RWPE1 (cell line): ENCODE data around the gene RSPH6A.
A peak's percentile ranks its signal among the peaks of the same experiment; 100 is the strongest.

Source experiments
- CTCF ChIA-PET: fragments of 350-600 bp; sonication (Branson Sonifier 250); formaldehyde crosslinking; extraction: SDS; loops from one replicate; lab custom pipeline; 2021; lab: Yijun Ruan, JAX
- POLR2A ChIA-PET: fragments of 400-600 bp; formaldehyde crosslinking; extraction: SDS; loops from one replicate; lab custom pipeline; 2020; ENCODE audit warnings: antibody characterized with exemption; ENCODE audit not compliant: low non-redundant PET; lab: Yijun Ruan, JAX
- DNase-seq: peaks from one replicate; pipeline ENCODE4 v3.0.0; 2012; ENCODE audit warnings: low spot score
- H3K27ac ChIP-seq: fragments of 450-650 bp; 2 replicates; pipeline ENCODE4 v1.5.1; 2017
- TF ChIP-seq, protein P1 (sequence below): fragments of 450-650 bp; conservative IDR thresholded peaks from 2 replicates; pipeline ENCODE4 v1.5.1; 2017; ENCODE audit warnings: low read depth, mild to moderate bottlenecking

RSPH6A gene

GRCh38 chr19:45826934-45827333 is 11.8 kb upstream of the RSPH6A start:
- no peak for DNase-seq
- POLR2A ChIA-PET, result no interaction called here
- TF ChIP-seq, protein P1, sequence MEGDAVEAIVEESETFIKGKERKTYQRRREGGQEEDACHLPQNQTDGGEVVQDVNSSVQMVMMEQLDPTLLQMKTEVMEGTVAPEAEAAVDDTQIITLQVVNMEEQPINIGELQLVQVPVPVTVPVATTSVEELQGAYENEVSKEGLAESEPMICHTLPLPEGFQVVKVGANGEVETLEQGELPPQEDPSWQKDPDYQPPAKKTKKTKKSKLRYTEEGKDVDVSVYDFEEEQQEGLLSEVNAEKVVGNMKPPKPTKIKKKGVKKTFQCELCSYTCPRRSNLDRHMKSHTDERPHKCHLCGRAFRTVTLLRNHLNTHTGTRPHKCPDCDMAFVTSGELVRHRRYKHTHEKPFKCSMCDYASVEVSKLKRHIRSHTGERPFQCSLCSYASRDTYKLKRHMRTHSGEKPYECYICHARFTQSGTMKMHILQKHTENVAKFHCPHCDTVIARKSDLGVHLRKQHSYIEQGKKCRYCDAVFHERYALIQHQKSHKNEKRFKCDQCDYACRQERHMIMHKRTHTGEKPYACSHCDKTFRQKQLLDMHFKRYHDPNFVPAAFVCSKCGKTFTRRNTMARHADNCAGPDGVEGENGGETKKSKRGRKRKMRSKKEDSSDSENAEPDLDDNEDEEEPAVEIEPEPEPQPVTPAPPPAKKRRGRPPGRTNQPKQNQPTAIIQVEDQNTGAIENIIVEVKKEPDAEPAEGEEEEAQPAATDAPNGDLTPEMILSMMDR, result no peak
- CTCF ChIA-PET, result interaction anchor here (4.5 kb wide), 1 partner anchor 10 kb away, joined by 20 read pairs; no protein-coding TSS in a partner anchor
- peak overlapping the region; percentile 73 for H3K27ac ChIP-seq

DNA sequence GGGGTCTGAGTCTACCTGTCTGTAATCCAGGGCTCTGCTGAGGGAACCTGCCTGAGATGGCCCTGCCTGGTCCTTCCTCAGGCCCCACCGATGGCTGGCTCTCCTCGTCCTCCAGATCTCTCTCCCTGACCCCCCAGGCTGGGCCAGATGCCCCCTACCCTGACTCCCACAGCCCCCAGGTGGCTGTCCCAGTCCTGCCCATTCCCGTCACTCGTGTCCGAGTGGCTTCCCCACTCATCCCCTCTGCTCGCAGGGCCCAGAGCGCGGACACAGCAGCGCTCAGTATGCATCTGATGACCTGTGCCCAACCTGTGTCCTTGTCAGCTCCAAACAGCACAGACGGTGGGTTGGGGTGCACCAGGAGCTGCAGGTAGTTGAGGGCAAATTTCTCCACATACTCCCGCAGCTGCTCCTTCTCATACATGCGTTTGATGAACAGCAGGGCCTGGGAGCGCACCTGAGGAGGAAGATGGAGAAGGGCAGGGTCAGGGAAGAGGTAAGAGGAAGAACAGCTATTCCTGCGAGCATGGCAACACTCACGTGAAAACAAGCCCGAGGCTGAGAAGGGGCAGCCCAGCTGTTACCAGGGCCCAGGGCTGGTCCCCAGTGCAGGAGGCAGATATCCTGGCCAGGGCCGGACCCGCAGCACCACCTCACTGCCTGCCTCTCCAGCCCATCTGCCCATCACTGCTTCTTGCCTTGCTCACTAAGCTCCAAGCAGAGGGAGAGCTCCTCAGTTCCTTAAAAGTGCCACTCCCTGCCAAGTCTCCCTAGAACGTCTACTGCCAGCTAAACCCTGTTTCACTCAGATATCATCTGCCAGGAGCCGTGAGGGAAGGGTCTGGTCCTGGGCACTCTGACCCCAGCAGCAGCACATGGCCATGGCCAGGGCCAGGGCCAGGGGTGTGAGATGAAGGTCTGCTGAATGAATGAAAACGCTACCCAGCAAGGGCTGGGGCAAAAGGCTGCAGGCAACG is 11.1 kb upstream of the RSPH6A start:
- DNase-seq, result no peak
- TF ChIP-seq, protein P1, result no peak
- ChIA-PET POLR2A (no interaction called here), CTCF (interaction anchor here (0.6 to 4.5 kb wide), 2 partner anchors 9 to 827 kb away, joined by 3 to 20 read pairs; no protein-coding TSS in a partner anchor)
- peak overlapping the region; percentile 73 for H3K27ac ChIP-seq

DNA sequence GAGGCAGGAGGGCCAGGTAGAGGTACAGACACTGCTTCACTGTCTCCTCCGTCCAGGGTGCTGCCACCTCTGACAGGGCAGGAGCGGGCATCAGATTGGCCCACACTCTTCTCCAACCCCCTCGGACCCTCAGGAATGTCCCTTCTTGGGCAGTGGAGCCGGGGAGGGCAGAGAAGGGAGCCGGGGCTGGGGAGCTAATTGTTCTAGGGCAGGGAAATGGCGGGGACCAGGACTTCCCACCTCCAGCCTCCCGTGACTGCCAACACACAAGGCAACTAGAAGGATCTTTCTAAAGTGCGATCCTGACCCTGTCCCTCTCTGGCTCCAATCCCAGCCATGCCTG is 10.1 kb upstream of the RSPH6A start:
- CTCF ChIA-PET, result interaction anchor here (0.7 to 0.8 kb wide), 3 partner anchors 53 to 456 kb away, joined by 3 read pairs; no protein-coding TSS in a partner anchor
- no peak for DNase-seq
- TF ChIP-seq, protein P1, result no peak
- peak overlapping the region; percentile 73 for H3K27ac ChIP-seq
- POLR2A ChIA-PET, result interaction anchor here (0.6 kb wide), 1 partner anchor 61 kb away, joined by 3 read pairs; the partner anchor contains the start of gene IRF2BP1

DNA sequence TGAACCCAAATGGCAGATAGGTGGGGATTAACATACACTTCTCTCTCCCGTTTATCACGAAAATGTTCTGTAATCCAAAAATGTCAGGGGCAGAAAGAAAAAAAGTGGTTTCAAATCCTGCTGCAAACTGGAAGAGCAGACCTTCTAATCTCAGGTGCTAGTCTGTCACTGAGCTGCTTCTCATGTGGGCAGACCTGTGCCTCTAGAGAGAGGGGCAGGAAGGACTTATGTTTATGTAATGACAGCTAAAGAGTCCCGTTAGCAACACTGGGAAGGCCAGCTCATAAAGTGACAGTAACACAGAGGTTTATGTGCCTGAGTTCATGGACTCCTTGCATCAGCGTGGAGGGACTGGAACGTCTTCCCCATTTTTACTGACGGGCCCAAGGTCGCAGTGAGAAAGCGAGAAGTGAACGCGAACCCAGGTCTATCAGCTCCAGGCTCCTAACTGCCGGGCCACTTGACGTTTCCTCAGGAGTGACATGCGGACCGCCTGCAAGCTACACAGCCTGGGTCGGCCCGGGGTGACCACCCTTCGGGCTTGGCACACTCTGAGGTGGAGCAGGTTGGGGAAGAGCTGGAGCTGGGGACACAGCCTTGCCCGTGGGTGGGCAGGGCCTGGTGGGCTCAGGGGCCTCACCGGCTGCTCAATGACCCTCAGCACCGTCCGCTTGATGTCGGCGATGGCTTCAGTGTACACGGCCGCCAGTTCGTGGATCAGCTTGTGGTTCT is 9.6 kb upstream of the RSPH6A start:
- DNase-seq, result no peak
- ChIA-PET CTCF (interaction anchor here (0.6 to 1.5 kb wide), 5 partner anchors 12 to 456 kb away, joined by 3 to 6 read pairs (median 3); no protein-coding TSS in a partner anchor), POLR2A (interaction anchor here (0.6 kb wide), 1 partner anchor 61 kb away, joined by 3 read pairs; the partner anchor contains the start of gene IRF2BP1)
- peak overlapping the region; percentile 73 for H3K27ac ChIP-seq
- TF ChIP-seq, protein P1, result no peak

DNA sequence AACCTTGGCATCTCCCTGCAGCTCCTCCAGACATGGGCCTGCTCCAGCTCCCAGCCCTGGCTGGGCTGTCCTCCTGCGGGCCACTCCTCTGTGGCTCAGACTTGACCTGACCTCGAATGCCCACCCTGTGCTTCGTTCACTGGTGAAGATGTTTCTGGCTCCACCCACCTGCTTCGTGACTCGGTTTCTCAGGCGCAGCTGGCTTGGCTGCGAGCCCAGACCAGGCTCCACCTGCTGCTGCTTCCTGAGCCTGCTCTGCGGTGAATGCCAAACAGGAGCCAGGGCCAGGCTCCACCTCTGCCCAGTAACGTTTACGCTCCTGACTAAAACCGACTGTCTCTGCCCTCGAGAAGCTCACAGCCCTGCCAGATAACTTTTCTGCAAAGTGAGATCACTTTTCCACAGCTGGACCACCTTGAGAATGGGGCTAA is 8.9 kb upstream of the RSPH6A start:
- DNase-seq, result peak; percentile 55

More for the DNA sequence above, 8.9 kb upstream of the RSPH6A start:
- ChIA-PET POLR2A (no interaction called here), CTCF (interaction anchor here (0.6 to 1.5 kb wide), 2 partner anchors 12 to 54 kb away, joined by 3 to 6 read pairs; no protein-coding TSS in a partner anchor)
- H3K27ac ChIP-seq, result peak overlapping the region; percentile 73
- TF ChIP-seq, protein P1, result no peak
